ENCODE results near the gene RAD51B. TPM values are rescaled to one million over a fixed set of nuclear protein-coding genes. Genes with fewer than 3 reads are reported as not detected.

Gene RAD51B
- total RNA-seq, 1 experiment from 2014 or later = 20.0 TPM

- ChIA-PET POLR2A (no interaction called here), RAD21 (ENCODE audit: low non-redundant PET in 1 of 2, low total read pairs in 2 of 2, uncharacterized antibody in 2 of 2, unreplicated experiment in 2 of 2) (no interaction called here), CTCF (no interaction called here)
- H3K4me1 ChIP-seq (ENCODE audit: control insufficient read depth in 1 of 2, insufficient read depth in 2 of 2, low read length in 2 of 2) = peaks cover 20 to 34% of the 10 kb centered on the region in 2 experiments
- no peaks in the 10 kb centered on the region for H3K9me2 ChIP-seq (ENCODE audit: insufficient read depth)
- H3K9me3 ChIP-seq (ENCODE audit: control insufficient read depth in 1 of 2, insufficient read depth in 1 of 2, low read depth in 1 of 2, low read length in 2 of 2) = peaks cover 5 to 10% of the 10 kb centered on the region in 2 experiments; a peak in 2 of 4 replicates
- H3K27ac ChIP-seq (ENCODE audit: low read depth, low read length) = no peak overlapping the region
- no peaks in the 10 kb centered on the region for H4K20me1 ChIP-seq (ENCODE audit: insufficient read depth)
- intact Hi-C loops (cut with micrococcal nuclease) = no loop called here
- H3K36me3 ChIP-seq (ENCODE audit: control insufficient read depth in 1 of 2, insufficient read depth in 2 of 2, low read length in 2 of 2) = no peaks in the 10 kb centered on the region; a peak in 1 of 4 replicates
- H3K9ac ChIP-seq (ENCODE audit: low read length) = no peak overlapping the region
- H3K4me3 ChIP-seq (replicated peaks in 1 of 2; ENCODE audit: low read depth in 1 of 2, low read length in 2 of 2) = no peak overlapping the region
- TF ChIP-seq RAD21 (IDR thresholded peaks at IDR 0.05; ENCODE audit: low read depth) (no peak), CBX3 (IDR thresholded peaks at IDR 0.05; ENCODE audit: low read depth) (no peak), FOSL1 (IDR thresholded peaks at IDR 0.05; ENCODE audit: low read depth) (no peak), POLR2A (IDR thresholded peaks at IDR 0.05; ENCODE audit: borderline replicate concordance, extremely low read depth, insufficient read depth, insufficient read length) (no peak), POLR2AphosphoS5 (IDR thresholded peaks at IDR 0.05; ENCODE audit: low read depth, low read length) (no peak), CEBPB (IDR thresholded peaks at IDR 0.05; ENCODE audit: low read depth) (no peak), SIN3A (IDR thresholded peaks at IDR 0.05; ENCODE audit: low read depth) (no peak), ZBTB33 (IDR thresholded peaks at IDR 0.05; ENCODE audit: extremely low read depth, insufficient replicate concordance, low read length) (no peak), TCF7L2 (IDR thresholded peaks at IDR 0.05; ENCODE audit: borderline replicate concordance, extremely low read depth, insufficient read depth, insufficient read length) (no peak), ZNF274 (IDR thresholded peaks at IDR 0.05; ENCODE audit: low read depth, low read length) (no peak), ATF3 (IDR thresholded peaks at IDR 0.05) (no peak), SP1 (IDR thresholded peaks at IDR 0.05; ENCODE audit: low read depth) (no peak), YY1 (IDR thresholded peaks at IDR 0.05; ENCODE audit: extremely low read depth, insufficient replicate concordance, low read depth, low read length) (no peak)
- no TSS peak for BruUV-seq (replicated peaks)
- no peaks in the 10 kb centered on the region for H3K79me2 ChIP-seq (ENCODE audit: insufficient read depth, low read length)
- no peak overlapping the region for H3K4me2 ChIP-seq (ENCODE audit: low read length)
- no peak for ATAC-seq
- H2AFZ ChIP-seq (ENCODE audit: low read depth, low read length, poor library complexity, severe bottlenecking) = no peak overlapping the region
- no peak for DNase-seq (ENCODE audit: low read depth, low spot score)
- no peaks in the 10 kb centered on the region for H3K27me3 ChIP-seq (ENCODE audit: insufficient read depth, low read length)
Observed at GRCh38 chr14:68622856-68623255, 803.3 kb downstream of the RAD51B start.

Data from HCT116 (cell line).